ENCODE measurements around the gene USO1.

DNA sequence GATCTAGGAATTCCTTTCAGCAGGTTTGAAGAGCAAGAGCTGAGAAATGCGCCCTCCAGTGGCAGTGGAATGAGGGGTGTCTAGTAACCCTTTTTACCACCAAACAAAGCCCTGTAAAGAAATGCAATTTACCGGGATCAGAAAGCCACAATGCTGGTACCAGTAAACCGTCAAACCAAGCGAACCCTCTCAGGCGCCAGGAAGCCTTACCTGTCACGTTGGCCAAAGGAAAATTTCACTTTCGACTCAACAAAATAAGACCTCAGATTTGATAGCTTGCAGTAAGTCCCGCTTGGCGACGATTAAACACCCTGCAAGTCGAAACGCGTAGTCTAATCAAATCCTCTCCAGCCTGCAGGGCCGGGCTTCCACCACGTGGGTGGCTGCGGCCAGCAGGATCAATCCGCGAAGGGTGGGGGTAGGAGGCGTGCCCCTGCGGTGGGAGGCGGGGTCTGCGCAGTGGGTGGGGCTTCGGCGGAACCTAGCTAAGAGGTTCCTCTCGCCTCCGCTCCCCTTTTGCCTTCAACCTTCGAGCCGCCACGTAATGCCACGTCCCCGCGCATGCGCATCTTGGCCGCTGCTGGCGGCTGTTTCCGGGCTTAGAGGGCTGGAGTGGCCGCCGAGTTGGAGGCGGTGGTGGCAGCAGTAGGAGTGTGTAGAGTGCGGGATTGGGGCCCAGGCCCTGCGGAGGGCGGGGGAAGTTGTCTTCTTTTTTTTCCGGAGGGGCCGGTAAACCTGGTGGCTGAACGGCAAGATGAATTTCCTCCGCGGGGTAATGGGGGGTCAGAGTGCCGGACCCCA is at the start of gene USO1:
- TF ChIP-seq, protein P1, sequence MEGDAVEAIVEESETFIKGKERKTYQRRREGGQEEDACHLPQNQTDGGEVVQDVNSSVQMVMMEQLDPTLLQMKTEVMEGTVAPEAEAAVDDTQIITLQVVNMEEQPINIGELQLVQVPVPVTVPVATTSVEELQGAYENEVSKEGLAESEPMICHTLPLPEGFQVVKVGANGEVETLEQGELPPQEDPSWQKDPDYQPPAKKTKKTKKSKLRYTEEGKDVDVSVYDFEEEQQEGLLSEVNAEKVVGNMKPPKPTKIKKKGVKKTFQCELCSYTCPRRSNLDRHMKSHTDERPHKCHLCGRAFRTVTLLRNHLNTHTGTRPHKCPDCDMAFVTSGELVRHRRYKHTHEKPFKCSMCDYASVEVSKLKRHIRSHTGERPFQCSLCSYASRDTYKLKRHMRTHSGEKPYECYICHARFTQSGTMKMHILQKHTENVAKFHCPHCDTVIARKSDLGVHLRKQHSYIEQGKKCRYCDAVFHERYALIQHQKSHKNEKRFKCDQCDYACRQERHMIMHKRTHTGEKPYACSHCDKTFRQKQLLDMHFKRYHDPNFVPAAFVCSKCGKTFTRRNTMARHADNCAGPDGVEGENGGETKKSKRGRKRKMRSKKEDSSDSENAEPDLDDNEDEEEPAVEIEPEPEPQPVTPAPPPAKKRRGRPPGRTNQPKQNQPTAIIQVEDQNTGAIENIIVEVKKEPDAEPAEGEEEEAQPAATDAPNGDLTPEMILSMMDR (conservative IDR thresholded peaks at IDR 0.05) = peak; percentile 90
- TF ChIP-seq ZFX (IDR thresholded peaks at IDR 0.05) = no peak
